ENCODE measurements around the gene FANCC. TPM values are rescaled to one million over a fixed set of nuclear protein-coding genes. Genes with fewer than 3 reads are reported as not detected.

The FANCC gene
- total RNA-seq, 2 experiments from 2014 or later = 10.2 to 10.5 TPM

GRCh38 chr9:95130484-95130883, 187.0 kb downstream of the FANCC start:
- Mint-ChIP-seq H3K4me3 (no peak overlapping the region), H3K27ac (no peak overlapping the region), H3K4me1 (ENCODE audit: low read depth) (no peaks in the 10 kb centered on the region), H3K27me3 (no peaks in the 10 kb centered on the region), H3K36me3 (no peaks in the 10 kb centered on the region), H3K9me3 (no peaks in the 10 kb centered on the region)
- intact Hi-C loops (cut with micrococcal nuclease) = no loop called here
- no peak for DNase-seq
- ChIA-PET POLR2A (interaction anchor here (0.8 kb wide), 1 partner anchor 350 kb away, joined by 3 read pairs; no protein-coding TSS in a partner anchor), CTCF (interaction anchor here (0.5 to 12.4 kb wide), 30 partner anchors 10 to 576 kb away, joined by 3 to 348 read pairs (median 4); partner anchors contain the start of genes AOPEP and PCAT7)

GRCh38 chr9:95129476-95130291, 187.8 kb downstream of the FANCC start:
- Mint-ChIP-seq H3K9me3 (no peaks in the 10 kb centered on the region), H3K4me3 (no peak overlapping the region), H3K27me3 (no peaks in the 10 kb centered on the region), H3K4me1 (ENCODE audit: low read depth) (no peaks in the 10 kb centered on the region), H3K36me3 (no peaks in the 10 kb centered on the region), H3K27ac (no peak overlapping the region)
- CTCF ChIA-PET = interaction anchor here (0.6 to 12.4 kb wide), 14 partner anchors 9 to 461 kb away, joined by 3 to 348 read pairs (median 6); no protein-coding TSS in a partner anchor
- POLR2A ChIA-PET = interaction anchor here (1.4 kb wide), 1 partner anchor 461 kb away, joined by 5 read pairs; no protein-coding TSS in a partner anchor
- no peak for DNase-seq
- intact Hi-C loops (cut with micrococcal nuclease) = loop anchor here (5.0 kb wide), 1 partner anchor 462 kb away; no protein-coding TSS in a partner anchor

- H3K27ac Mint-ChIP-seq = no peak overlapping the region
- H3K4me3 Mint-ChIP-seq = no peak overlapping the region
- H3K4me1 Mint-ChIP-seq (ENCODE audit: low read depth) = no peaks in the 10 kb centered on the region
- ChIA-PET POLR2A (interaction anchor here (0.5 to 1.0 kb wide), 2 partner anchors 117 to 447 kb away, joined by 3 read pairs; no protein-coding TSS in a partner anchor), CTCF (interaction anchor here (0.6 to 12.4 kb wide), 49 partner anchors 9 to 1090 kb away, joined by 3 to 348 read pairs (median 4); partner anchors contain the start of gene AOPEP)
- intact Hi-C loops (cut with micrococcal nuclease) = loop anchor here (5.0 kb wide), 1 partner anchor 461 kb away; no protein-coding TSS in a partner anchor
- H3K27me3 Mint-ChIP-seq = no peaks in the 10 kb centered on the region
- H3K9me3 Mint-ChIP-seq = no peaks in the 10 kb centered on the region
- peaks cover 2% of the 10 kb centered on the region for H3K36me3 Mint-ChIP-seq
- no peak for DNase-seq
Observed at GRCh38 chr9:95128177-95128524, 189.4 kb downstream of the FANCC start.

- intact Hi-C loops (cut with micrococcal nuclease) = loop anchor here (1.0 to 5.0 kb wide), 3 partner anchors 344 to 460 kb away; no protein-coding TSS in a partner anchor
- Mint-ChIP-seq H3K9me3 (no peaks in the 10 kb centered on the region), H3K27me3 (no peaks in the 10 kb centered on the region), H3K4me1 (ENCODE audit: low read depth) (no peaks in the 10 kb centered on the region), H3K27ac (no peak overlapping the region), H3K4me3 (no peak overlapping the region), H3K36me3 (peaks cover 2% of the 10 kb centered on the region)
- CTCF ChIA-PET = interaction anchor here (0.6 to 12.4 kb wide), 52 partner anchors 8 to 1090 kb away, joined by 3 to 348 read pairs (median 4); partner anchors contain the start of genes AOPEP and PCAT7
- POLR2A ChIA-PET = interaction anchor here (0.5 to 1.0 kb wide), 2 partner anchors 116 to 446 kb away, joined by 3 read pairs; no protein-coding TSS in a partner anchor
- peak; percentile 84 for DNase-seq
Observed at GRCh38 chr9:95127249-95128176, 190.0 kb downstream of the FANCC start.

GRCh38 chr9:95126739-95127138, 190.8 kb downstream of the FANCC start:
- H3K27me3 Mint-ChIP-seq = no peaks in the 10 kb centered on the region
- intact Hi-C loops (cut with micrococcal nuclease) = loop anchor here (1.0 to 5.0 kb wide), 3 partner anchors 343 to 459 kb away; no protein-coding TSS in a partner anchor
- H3K9me3 Mint-ChIP-seq = no peaks in the 10 kb centered on the region
- ChIA-PET CTCF (interaction anchor here (1.0 to 12.4 kb wide), 17 partner anchors 9 to 572 kb away, joined by 3 to 348 read pairs (median 5); partner anchors contain the start of gene PCAT7), POLR2A (no interaction called here)
- H3K27ac Mint-ChIP-seq = no peak overlapping the region
- H3K4me3 Mint-ChIP-seq = no peak overlapping the region
- H3K4me1 Mint-ChIP-seq (ENCODE audit: low read depth) = no peaks in the 10 kb centered on the region
- no peak for DNase-seq
- H3K36me3 Mint-ChIP-seq = peaks cover 2% of the 10 kb centered on the region

- intact Hi-C loops (cut with micrococcal nuclease) = loop anchor here (5.0 kb wide), 1 partner anchor 458 kb away; no protein-coding TSS in a partner anchor
- POLR2A ChIA-PET = no interaction called here
- Mint-ChIP-seq H3K4me3 (no peak overlapping the region), H3K27me3 (no peaks in the 10 kb centered on the region), H3K4me1 (ENCODE audit: low read depth) (no peaks in the 10 kb centered on the region), H3K9me3 (no peaks in the 10 kb centered on the region), H3K36me3 (peaks cover 2% of the 10 kb centered on the region), H3K27ac (no peak overlapping the region)
- CTCF ChIA-PET = interaction anchor here (0.7 to 12.4 kb wide), 10 partner anchors 43 to 571 kb away, joined by 3 to 348 read pairs (median 5); partner anchors contain the start of gene PCAT7
- DNase-seq = no peak
Observed at GRCh38 chr9:95125652-95126051, 191.9 kb downstream of the FANCC start.

- Mint-ChIP-seq H3K36me3 (peaks cover 2% of the 10 kb centered on the region), H3K27ac (no peak overlapping the region), H3K4me1 (ENCODE audit: low read depth) (no peaks in the 10 kb centered on the region), H3K27me3 (no peaks in the 10 kb centered on the region), H3K9me3 (no peaks in the 10 kb centered on the region), H3K4me3 (no peak overlapping the region)
- ChIA-PET CTCF (interaction anchor here (1.2 to 12.4 kb wide), 5 partner anchors 43 to 456 kb away, joined by 3 to 348 read pairs (median 86); no protein-coding TSS in a partner anchor), POLR2A (no interaction called here)
- no peak for DNase-seq
- intact Hi-C loops (cut with micrococcal nuclease) = loop anchor here (5.0 kb wide), 1 partner anchor 457 kb away; no protein-coding TSS in a partner anchor
Observed at GRCh38 chr9:95124582-95125367, 192.7 kb downstream of the FANCC start.

- CTCF ChIA-PET = interaction anchor here (0.7 to 2.7 kb wide), 2 partner anchors 10 to 417 kb away, joined by 3 to 9 read pairs; no protein-coding TSS in a partner anchor
- Mint-ChIP-seq H3K27ac (no peak overlapping the region), H3K4me3 (no peak overlapping the region), H3K36me3 (peaks cover 2% of the 10 kb centered on the region), H3K9me3 (no peaks in the 10 kb centered on the region), H3K4me1 (ENCODE audit: low read depth) (no peaks in the 10 kb centered on the region), H3K27me3 (no peaks in the 10 kb centered on the region)
- POLR2A ChIA-PET = no interaction called here
- DNase-seq = no peak
- intact Hi-C loops (cut with micrococcal nuclease) = no loop called here
Observed at GRCh38 chr9:95120781-95121370, 196.6 kb downstream of the FANCC start.

GRCh38 chr9:95118596-95118995, 198.9 kb downstream of the FANCC start:
- ChIA-PET POLR2A (no interaction called here), CTCF (interaction anchor here (0.9 to 1.2 kb wide), 4 partner anchors 8 to 438 kb away, joined by 3 to 5 read pairs (median 4); no protein-coding TSS in a partner anchor)
- Mint-ChIP-seq H3K9me3 (no peaks in the 10 kb centered on the region), H3K4me1 (ENCODE audit: low read depth) (no peaks in the 10 kb centered on the region), H3K27me3 (no peaks in the 10 kb centered on the region), H3K36me3 (no peaks in the 10 kb centered on the region), H3K27ac (no peak overlapping the region), H3K4me3 (no peak overlapping the region)
- DNase-seq = no peak
- intact Hi-C loops (cut with micrococcal nuclease) = no loop called here

GRCh38 chr9:95116808-95117204, 200.7 kb downstream of the FANCC start:
- H3K27me3 Mint-ChIP-seq = no peaks in the 10 kb centered on the region
- H3K27ac Mint-ChIP-seq = no peak overlapping the region
- H3K36me3 Mint-ChIP-seq = no peaks in the 10 kb centered on the region
- CTCF ChIA-PET = interaction anchor here (1.3 to 2.0 kb wide), 2 partner anchors 11 kb away, joined by 4 to 16 read pairs; no protein-coding TSS in a partner anchor
- no peaks in the 10 kb centered on the region for H3K9me3 Mint-ChIP-seq
- DNase-seq = no peak
- H3K4me1 Mint-ChIP-seq (ENCODE audit: low read depth) = no peaks in the 10 kb centered on the region
- intact Hi-C loops (cut with micrococcal nuclease) = no loop called here
- POLR2A ChIA-PET = no interaction called here
- no peak overlapping the region for H3K4me3 Mint-ChIP-seq

Data from activated CD4-positive, alpha-beta memory T cell treated with anti-CD3 and anti-CD28 coated beads for 36 hours (primary cell).